GM23248 (cell line): ENCODE measurements around the gene SLC9A9. TPM values are rescaled to one million over a fixed set of nuclear protein-coding genes. Genes with fewer than 3 reads are reported as not detected.
A peak's percentile ranks its signal among the peaks of the same experiment; 100 is the strongest.

Experiments used
- DNase-seq: peaks from one replicate; pipeline ENCODE4 v3.0.0-alpha.2; 2015
- H2AFZ ChIP-seq: fragments of 200-600 bp; sonication (generic); 2 replicates; pipeline ENCODE4 v1.6.1; 2016; ENCODE audit warnings: antibody characterized with exemption
- H3F3A ChIP-seq: fragments of 200-600 bp; sonication (generic); 2 replicates; pipeline ENCODE4 v1.6.1; 2016; ENCODE audit warnings: mild to moderate bottlenecking, antibody characterized with exemption, mixed run types; ENCODE audit not compliant: insufficient read depth
- H3K27ac ChIP-seq: fragments of 200-600 bp; sonication (generic); 2 replicates; pipeline ENCODE4 v1.5.1; 2016; ENCODE audit warnings: mild to moderate bottlenecking
- H3K27me3 ChIP-seq: fragments of 200-600 bp; sonication (generic); replicated peaks from 2 replicates; pipeline ENCODE4 v1.6.1; 2016; ENCODE audit warnings: mild to moderate bottlenecking; ENCODE audit not compliant: insufficient read depth
- H3K36me3 ChIP-seq: fragments of 200-600 bp; sonication (generic); 2 replicates; pipeline ENCODE4 v1.6.1; 2016; ENCODE audit warnings: low read depth, mild to moderate bottlenecking
- H3K4me1 ChIP-seq: fragments of 200-600 bp; sonication (generic); 2 replicates; pipeline ENCODE4 v1.6.1; 2016; ENCODE audit warnings: mild to moderate bottlenecking; ENCODE audit not compliant: insufficient read depth
- H3K4me2 ChIP-seq: fragments of 200-600 bp; sonication (generic); one replicate; pipeline ENCODE4 v1.6.1; 2016; ENCODE audit warnings: mild to moderate bottlenecking; ENCODE audit not compliant: unreplicated experiment
- H3K4me3 ChIP-seq: fragments of 200-600 bp; sonication (generic); 2 replicates; pipeline ENCODE4 v1.5.1; 2016; ENCODE audit warnings: mild to moderate bottlenecking
- H3K79me2 ChIP-seq: fragments of 200-600 bp; sonication (generic); 2 replicates; pipeline ENCODE4 v1.6.1; 2016; ENCODE audit warnings: mild to moderate bottlenecking; ENCODE audit not compliant: insufficient read depth
- H3K9ac ChIP-seq: fragments of 200-600 bp; sonication (generic); 2 replicates; pipeline ENCODE4 v1.6.1; 2016; ENCODE audit warnings: mild to moderate bottlenecking
- H3K9me2 ChIP-seq: fragments of 200-600 bp; sonication (generic); 2 replicates; pipeline ENCODE4 v1.6.1; 2016; ENCODE audit warnings: mixed run types, mild to moderate bottlenecking, moderate library complexity; ENCODE audit not compliant: insufficient read depth
- H3K9me3 ChIP-seq: fragments of 200-600 bp; sonication (generic); one replicate; pipeline ENCODE4 v1.6.1; 2017; ENCODE audit warnings: low read depth
- H4K20me1 ChIP-seq: fragments of 200-600 bp; sonication (generic); 2 replicates; pipeline ENCODE4 v1.6.0; 2016; ENCODE audit not compliant: insufficient read depth
- EZH2 ChIP-seq: fragments of 200-600 bp; sonication (generic); IDR thresholded peaks from 2 replicates; pipeline ENCODE4 v1.6.1; 2018; ENCODE audit warnings: antibody characterized with exemption, mild to moderate bottlenecking; ENCODE audit not compliant: insufficient read depth, poor library complexity, severe bottlenecking
- EZH2phosphoT487 ChIP-seq: fragments of 200-600 bp; sonication (generic); IDR thresholded peaks from 2 replicates; pipeline ENCODE4 v1.6.1; 2018; ENCODE audit warnings: antibody characterized with exemption, moderate library complexity, mild to moderate bottlenecking, low read depth; ENCODE audit not compliant: insufficient read depth
- WGBS, 2 experiments: methylation state at CpG; one replicate each; pipeline ENCODE4 v1.1.6; 2015 to 2017; ENCODE audit warnings: low lambda C conversion rate in 2 of 2, low coverage in 1 of 2; ENCODE audit errors: missing lambda C conversion rate in 2 of 2; 5-methylcytosine and 5-hydroxymethylcytosine counted together
- in situ Hi-C: fragments of 300-500 bp; cut with MboI; formaldehyde crosslinking; loops from 2 replicates; pipeline ENCODE4 v1.15.0; 2020
- polyA plus RNA-seq: library from polyadenylated mRNA; unstranded; fragments of >200 nt; fragmentation: Nextera tagmentation; extraction: Ambion mirVana; gene quantifications from 2 replicates; pipeline ENCODE4 v1.2.1, GENCODE V29; 2016
- total RNA-seq: library from RNA; depleted of rRNA; stranded (reverse); fragments of >200 nt; shearing (Covaris generic); gene quantifications from 2 replicates; pipeline ENCODE4 v1.2.3, GENCODE V29; 2014

SLC9A9 gene
- total and polyA plus RNA-seq, 2 experiments from 2014 or later: 2.8 to 3.2 TPM

DNA sequence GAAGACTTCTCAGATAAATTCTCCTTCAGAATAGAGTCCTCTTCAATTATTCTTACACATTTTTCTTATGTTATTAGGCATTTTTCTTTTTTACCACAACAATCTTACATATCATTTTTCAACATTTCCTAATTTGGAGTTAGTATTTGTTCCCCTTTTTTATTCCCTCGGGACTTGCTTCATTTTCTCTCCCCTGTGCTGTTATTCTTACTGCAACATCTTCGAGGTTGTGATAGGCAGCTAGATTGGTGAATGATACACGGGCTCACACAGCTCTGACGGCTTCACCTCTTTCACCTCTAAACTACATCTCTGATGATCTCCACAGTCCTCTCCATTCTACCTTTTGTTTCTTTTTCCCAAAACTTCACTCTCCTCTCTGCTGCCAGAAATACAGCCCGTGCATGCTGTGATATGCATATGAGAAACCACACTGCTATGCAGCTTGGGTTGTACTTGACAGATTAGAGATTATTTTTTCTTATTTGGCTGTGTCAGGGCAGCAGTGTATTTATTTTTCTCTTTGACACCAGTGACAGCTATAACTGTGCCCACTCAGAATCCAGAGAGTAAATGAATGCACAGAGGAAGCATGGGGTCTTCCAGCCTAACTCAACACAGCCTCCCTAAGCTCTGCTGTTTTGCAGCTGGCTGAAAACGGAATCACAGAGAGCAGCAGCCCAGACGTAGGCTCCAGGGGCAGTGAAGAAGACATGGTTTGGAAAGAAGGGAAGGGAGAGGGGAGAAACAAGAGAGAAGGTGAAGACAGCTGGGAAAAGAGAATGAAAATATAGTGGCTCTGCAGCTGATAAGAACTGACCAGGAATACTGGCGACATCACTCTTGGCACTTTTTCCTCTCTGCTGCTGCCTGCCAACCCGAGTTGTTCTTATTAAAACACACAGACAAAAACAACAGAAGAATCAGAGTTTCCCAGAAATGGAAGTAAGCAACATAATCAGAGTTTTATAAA lies 61.8 kb downstream of the SLC9A9 start:
- 32 to 34% methylated on average over 9 of the region's 9 CpGs for WGBS, 2 experiments

DNA sequence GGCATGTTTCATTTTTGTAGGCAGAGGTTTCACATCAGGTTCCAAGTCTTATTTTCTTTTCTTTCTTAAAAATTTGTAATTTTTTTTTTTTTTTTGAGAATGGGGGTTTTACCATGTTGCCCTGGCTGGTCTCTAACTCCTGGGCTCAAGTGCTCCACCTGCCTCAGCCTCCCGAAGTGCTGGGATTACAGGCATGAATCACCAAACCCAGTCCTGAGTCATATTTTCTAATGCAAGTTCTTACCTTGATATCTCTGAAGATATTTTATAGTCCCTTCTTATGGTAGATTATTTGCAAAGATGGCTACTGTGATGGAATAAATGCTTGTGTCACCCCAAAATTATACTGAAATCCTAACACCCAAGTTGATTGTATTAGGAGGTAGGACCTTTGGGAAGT lies 63.8 kb downstream of the SLC9A9 start:
- H3K27me3 ChIP-seq: no peaks in the 10 kb centered on the region
- TF ChIP-seq EZH2 (no peak), EZH2phosphoT487 (no peak)
- no peak overlapping the region for H3K4me2 ChIP-seq
- WGBS, 2 experiments: 68 to 80% methylated on average over 1 of the region's 1 CpG
- no peaks in the 10 kb centered on the region for H3K9me2 ChIP-seq
- DNase-seq: no peak
- no peaks in the 10 kb centered on the region for H3K79me2 ChIP-seq
- peaks cover 13% of the 10 kb centered on the region for H3K4me1 ChIP-seq
- H3F3A ChIP-seq: no peaks in the 10 kb centered on the region
- H3K9ac ChIP-seq: no peak overlapping the region
- no peak overlapping the region for H3K27ac ChIP-seq
- no peaks in the 10 kb centered on the region for H3K36me3 ChIP-seq
- no peak overlapping the region for H2AFZ ChIP-seq
- in situ Hi-C loops: no loop called here
- H4K20me1 ChIP-seq: no peaks in the 10 kb centered on the region
- H3K4me3 ChIP-seq: no peak overlapping the region
- H3K9me3 ChIP-seq: no peaks in the 10 kb centered on the region

More for the DNA sequence above, 61.8 kb downstream of the SLC9A9 start:
- H4K20me1 ChIP-seq: no peaks in the 10 kb centered on the region
- no peaks in the 10 kb centered on the region for H3K79me2 ChIP-seq
- TF ChIP-seq EZH2phosphoT487: no peak
- no peak for TF ChIP-seq EZH2
- H3K27ac ChIP-seq: no peak overlapping the region
- peak overlapping the region; percentile 59; the same call in 1 of the 2 replicates for H2AFZ ChIP-seq
- no peaks in the 10 kb centered on the region for H3K27me3 ChIP-seq
- no peaks in the 10 kb centered on the region for H3K9me2 ChIP-seq
- H3K4me3 ChIP-seq: peak overlapping the region; percentile 58
- H3K4me1 ChIP-seq: peaks cover 13% of the 10 kb centered on the region
- no peaks in the 10 kb centered on the region for H3K36me3 ChIP-seq
- H3K9me3 ChIP-seq: no peaks in the 10 kb centered on the region
- H3F3A ChIP-seq: no peaks in the 10 kb centered on the region
- DNase-seq: peak; percentile 46
- H3K9ac ChIP-seq: peak overlapping the region; percentile 37; the same call in 1 of the 2 replicates
- in situ Hi-C loops: no loop called here
- H3K4me2 ChIP-seq: peak overlapping the region; percentile 67

DNA sequence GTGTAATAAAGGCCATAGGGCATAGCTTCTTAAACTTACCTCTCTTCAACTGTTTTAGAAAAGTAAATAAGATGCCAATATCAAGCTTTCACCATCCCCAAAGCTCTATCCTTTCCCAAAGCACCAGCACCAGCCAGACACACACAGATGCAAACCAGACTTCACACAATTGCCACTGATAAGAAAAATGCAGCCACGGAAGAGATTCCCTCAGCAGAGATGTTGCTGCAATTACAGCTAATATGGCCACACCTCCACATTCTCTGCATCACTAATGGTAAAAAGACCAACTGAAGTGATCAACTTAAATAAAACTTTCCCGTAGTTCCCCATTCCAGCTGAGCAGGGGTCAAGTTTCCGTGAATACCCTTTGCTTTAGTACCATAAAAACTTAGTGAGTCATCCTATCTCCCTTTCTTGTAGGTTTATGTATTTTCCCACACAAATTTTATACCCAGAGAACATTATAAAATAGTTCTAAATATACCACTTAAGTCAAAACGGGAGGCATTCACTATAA lies 64.4 kb downstream of the SLC9A9 start:
- H3F3A ChIP-seq: no peaks in the 10 kb centered on the region
- in situ Hi-C loops: no loop called here

DNA sequence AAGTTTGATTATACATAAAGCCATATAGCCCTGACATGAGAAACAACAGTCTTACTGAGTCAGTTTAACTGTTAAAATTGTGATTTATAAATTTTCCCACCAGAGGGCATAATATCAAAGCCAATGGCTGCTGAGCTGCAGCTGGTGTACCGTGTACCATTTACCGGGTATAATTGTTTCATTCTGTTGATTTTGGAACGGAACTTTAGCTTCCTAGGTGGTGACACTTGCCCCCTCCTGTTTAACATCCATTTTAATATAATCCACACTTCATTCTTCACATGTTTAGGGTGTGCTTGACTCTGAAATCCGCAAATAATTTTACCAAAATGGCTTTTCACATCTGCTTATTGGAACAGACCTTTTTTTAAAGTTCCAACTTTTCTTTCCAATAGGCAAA lies 72.8 kb downstream of the SLC9A9 start:
- H3K36me3 ChIP-seq: no peaks in the 10 kb centered on the region
- H3K9me3 ChIP-seq: no peaks in the 10 kb centered on the region
- H3K27me3 ChIP-seq: no peaks in the 10 kb centered on the region
- no peaks in the 10 kb centered on the region for H3K79me2 ChIP-seq
- H3F3A ChIP-seq: 0 out of 2 replicates have a peak, but pooled peaks cover 9% of the 10 kb centered on the region
- peaks cover 12% of the 10 kb centered on the region for H3K4me1 ChIP-seq
- H3K9ac ChIP-seq: no peak overlapping the region; the same call in 1 of the 2 replicates
- H2AFZ ChIP-seq: peak overlapping the region; percentile 79
- H3K9me2 ChIP-seq: no peaks in the 10 kb centered on the region
- H4K20me1 ChIP-seq: no peaks in the 10 kb centered on the region
- in situ Hi-C loops: loop anchor here (10.0 kb wide), 1 partner anchor 169 kb away; no protein-coding TSS in a partner anchor
- TF ChIP-seq EZH2: no peak
- no peak for TF ChIP-seq EZH2phosphoT487
- DNase-seq: peak; percentile 65
- no peak overlapping the region for H3K27ac ChIP-seq
- peak overlapping the region; percentile 64 for H3K4me2 ChIP-seq
- WGBS, 2 experiments: 3 to 4% methylated on average over 4 of the region's 4 CpGs
- peak overlapping the region; percentile 55 for H3K4me3 ChIP-seq

More for the DNA sequence above, 64.4 kb downstream of the SLC9A9 start:
- WGBS, 2 experiments: 68 to 70% methylated on average over 4 of the region's 4 CpGs
- Histone ChIP-seq H4K20me1 (no peaks in the 10 kb centered on the region), H3K79me2 (no peaks in the 10 kb centered on the region), H2AFZ (no peak overlapping the region), H3K9me3 (no peaks in the 10 kb centered on the region), H3K27ac (no peak overlapping the region), H3K4me1 (peaks cover 13% of the 10 kb centered on the region), H3K4me2 (no peak overlapping the region), H3K36me3 (no peaks in the 10 kb centered on the region), H3K4me3 (no peak overlapping the region), H3K27me3 (no peaks in the 10 kb centered on the region), H3K9ac (no peak overlapping the region), H3K9me2 (no peaks in the 10 kb centered on the region)
- TF ChIP-seq EZH2phosphoT487: no peak
- DNase-seq: no peak
